Thoracic aorta (tissue), 2 donors: ENCODE measurements around the gene CA9. TPM values are rescaled to one million over a fixed set of nuclear protein-coding genes. Genes with fewer than 3 reads are reported as not detected.

Source experiments
- ATAC-seq: fragments of 150-250 bp; one replicate; pipeline ENCODE4 v1.8.0; 2017; ENCODE audit warnings: low read depth; ENCODE audit not compliant: insufficient number of reproducible peaks, low FRiP score
- DNase-seq: peaks from one replicate; pipeline ENCODE4 v3.0.0-alpha.2; 2020; ENCODE audit warnings: low spot score
- H3K27ac ChIP-seq, 2 donors: fragments of 200-600 bp; sonication (generic); 1 replicate in 1 of 2; 2 replicates in 1 of 2; pipeline ENCODE4 v1.5.1; 2016; ENCODE audit warnings: mild to moderate bottlenecking in 2 of 2, moderate library complexity in 2 of 2
- H3K27me3 ChIP-seq: fragments of 200-600 bp; sonication (generic); replicated peaks from 2 replicates; pipeline ENCODE4 v1.6.0; 2016; ENCODE audit warnings: mild to moderate bottlenecking; ENCODE audit not compliant: insufficient read depth
- H3K36me3 ChIP-seq: fragments of 200-600 bp; sonication (generic); one replicate; pipeline ENCODE4 v1.5.1; 2016
- H3K4me1 ChIP-seq, 2 donors: fragments of 200-600 bp; sonication (generic); 1 replicate in 1 of 2; 2 replicates in 1 of 2; pipeline versions ENCODE4 v1.5.1 to v1.6.0; 2016; ENCODE audit warnings: low read depth in 2 of 2, mild to moderate bottlenecking in 1 of 2; ENCODE audit not compliant: control insufficient read depth in 1 of 2
- H3K4me3 ChIP-seq: fragments of 200-600 bp; sonication (generic); 2 replicates; pipeline ENCODE4 v1.5.1; 2016; ENCODE audit warnings: mild to moderate bottlenecking
- H3K9me3 ChIP-seq: fragments of 200-600 bp; sonication (generic); 2 replicates; pipeline ENCODE4 v1.5.1; 2016
- total RNA-seq, 2 donors: library from RNA; depleted of rRNA; stranded (reverse); fragments of >200 nt; gene quantifications; one replicate each; pipeline versions ENCODE4 v1.1.0 to v1.2.3, GENCODE V29; 2016
- TF ChIP-seq, protein P1 (sequence below): fragments of 200-600 bp; sonication (generic); IDR thresholded peaks from one replicate; pipeline ENCODE4 v1.5.1; 2019; ENCODE audit warnings: antibody characterized with exemption

Gene CA9
- total RNA-seq, 2 donors from 2014 or later: 10.7 TPM; not detected in 1

- Histone ChIP-seq H3K36me3 (peaks cover 70% of the 10 kb centered on the region), H3K4me1 (peaks cover 6 to 45% of the 10 kb centered on the region in 2 donors), H3K27me3 (no peaks in the 10 kb centered on the region), H3K27ac (peak overlapping the region; percentile 99 to 100), H3K4me3 (peak overlapping the region; percentile 94), H3K9me3 (no peaks in the 10 kb centered on the region)
- ATAC-seq: no peak
- TF ChIP-seq, protein P1, sequence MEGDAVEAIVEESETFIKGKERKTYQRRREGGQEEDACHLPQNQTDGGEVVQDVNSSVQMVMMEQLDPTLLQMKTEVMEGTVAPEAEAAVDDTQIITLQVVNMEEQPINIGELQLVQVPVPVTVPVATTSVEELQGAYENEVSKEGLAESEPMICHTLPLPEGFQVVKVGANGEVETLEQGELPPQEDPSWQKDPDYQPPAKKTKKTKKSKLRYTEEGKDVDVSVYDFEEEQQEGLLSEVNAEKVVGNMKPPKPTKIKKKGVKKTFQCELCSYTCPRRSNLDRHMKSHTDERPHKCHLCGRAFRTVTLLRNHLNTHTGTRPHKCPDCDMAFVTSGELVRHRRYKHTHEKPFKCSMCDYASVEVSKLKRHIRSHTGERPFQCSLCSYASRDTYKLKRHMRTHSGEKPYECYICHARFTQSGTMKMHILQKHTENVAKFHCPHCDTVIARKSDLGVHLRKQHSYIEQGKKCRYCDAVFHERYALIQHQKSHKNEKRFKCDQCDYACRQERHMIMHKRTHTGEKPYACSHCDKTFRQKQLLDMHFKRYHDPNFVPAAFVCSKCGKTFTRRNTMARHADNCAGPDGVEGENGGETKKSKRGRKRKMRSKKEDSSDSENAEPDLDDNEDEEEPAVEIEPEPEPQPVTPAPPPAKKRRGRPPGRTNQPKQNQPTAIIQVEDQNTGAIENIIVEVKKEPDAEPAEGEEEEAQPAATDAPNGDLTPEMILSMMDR: no peak
- no peak for DNase-seq
Observed at GRCh38 chr9:35685506-35685905, 11.8 kb downstream of the CA9 start.

DNA sequence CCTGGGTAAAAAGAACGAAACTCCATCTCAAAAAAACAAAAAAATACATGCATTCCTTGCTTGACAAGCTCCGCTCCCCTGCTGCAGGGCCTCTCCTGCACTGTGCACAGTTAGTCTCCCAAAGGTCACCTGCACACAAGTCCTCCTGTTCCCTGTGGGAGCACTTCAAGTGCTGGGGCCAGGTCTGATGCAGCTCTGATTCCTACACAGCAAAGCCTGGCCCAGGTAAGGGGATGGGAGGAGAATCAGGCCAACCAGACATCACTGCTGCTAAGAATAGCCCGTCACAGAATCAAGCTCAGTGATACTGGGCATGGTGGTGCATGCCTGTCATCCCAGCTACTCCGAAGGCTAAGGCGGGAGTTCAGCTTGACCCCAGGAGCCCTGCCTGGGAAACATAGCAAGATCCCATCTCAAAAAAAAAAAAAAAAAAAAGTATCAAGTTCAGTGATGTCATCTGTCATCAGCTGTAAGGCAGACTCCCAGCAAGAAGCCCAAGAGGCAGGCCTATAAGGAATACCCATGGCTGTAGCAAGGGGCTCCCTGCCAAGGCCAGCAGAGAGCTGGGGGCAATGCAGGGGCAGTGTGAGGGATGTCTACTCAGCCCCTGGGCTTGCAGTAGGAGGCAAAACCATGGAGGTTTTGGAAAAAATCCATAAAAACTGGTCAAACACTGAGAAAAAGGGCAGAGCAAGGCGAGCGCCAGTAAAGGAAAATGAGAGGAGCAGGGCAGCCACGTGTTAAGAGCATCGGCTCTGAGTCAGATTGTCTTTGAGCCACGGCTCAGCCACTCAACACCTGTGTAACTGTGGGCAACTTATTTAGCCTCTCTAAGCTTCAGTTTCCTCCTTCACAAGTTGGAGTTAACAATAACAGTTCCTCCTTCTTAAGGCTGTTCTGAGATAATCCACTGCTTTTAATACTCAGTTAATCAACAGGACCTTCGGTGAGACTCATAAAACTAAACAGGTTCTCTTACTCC is 12.8 kb downstream of the CA9 start:
- Histone ChIP-seq H3K4me1 (peaks cover 6 to 46% of the 10 kb centered on the region in 2 donors), H3K27me3 (no peaks in the 10 kb centered on the region), H3K9me3 (no peaks in the 10 kb centered on the region), H3K4me3 (peak overlapping the region; percentile 94), H3K27ac (peak overlapping the region; percentile 99 to 100), H3K36me3 (peaks cover 70% of the 10 kb centered on the region)
- no peak for DNase-seq
- no peak for ATAC-seq
- TF ChIP-seq, protein P1: no peak

DNA sequence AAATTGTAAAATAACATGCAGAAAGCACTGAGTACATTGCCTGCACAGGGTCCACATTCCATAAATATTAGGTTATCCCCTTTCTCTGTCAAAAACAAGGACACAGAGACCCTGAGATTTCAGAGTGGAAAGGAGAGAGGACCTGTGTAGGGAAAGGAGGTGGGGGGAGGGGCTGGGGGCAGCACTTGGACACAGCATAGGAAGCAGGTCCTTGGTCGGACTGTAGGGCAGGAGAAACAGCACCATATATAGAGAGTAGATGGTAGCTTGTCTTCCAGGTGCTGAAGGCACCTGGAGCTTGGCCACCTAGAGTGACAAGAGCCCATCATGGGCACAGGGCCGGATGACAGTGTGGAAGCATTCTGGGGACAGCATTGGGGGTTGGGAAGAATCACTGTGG is 13.6 kb downstream of the CA9 start:
- H3K4me1 ChIP-seq: peaks cover 10 to 47% of the 10 kb centered on the region in 2 donors
- H3K27me3 ChIP-seq: no peaks in the 10 kb centered on the region

DNA sequence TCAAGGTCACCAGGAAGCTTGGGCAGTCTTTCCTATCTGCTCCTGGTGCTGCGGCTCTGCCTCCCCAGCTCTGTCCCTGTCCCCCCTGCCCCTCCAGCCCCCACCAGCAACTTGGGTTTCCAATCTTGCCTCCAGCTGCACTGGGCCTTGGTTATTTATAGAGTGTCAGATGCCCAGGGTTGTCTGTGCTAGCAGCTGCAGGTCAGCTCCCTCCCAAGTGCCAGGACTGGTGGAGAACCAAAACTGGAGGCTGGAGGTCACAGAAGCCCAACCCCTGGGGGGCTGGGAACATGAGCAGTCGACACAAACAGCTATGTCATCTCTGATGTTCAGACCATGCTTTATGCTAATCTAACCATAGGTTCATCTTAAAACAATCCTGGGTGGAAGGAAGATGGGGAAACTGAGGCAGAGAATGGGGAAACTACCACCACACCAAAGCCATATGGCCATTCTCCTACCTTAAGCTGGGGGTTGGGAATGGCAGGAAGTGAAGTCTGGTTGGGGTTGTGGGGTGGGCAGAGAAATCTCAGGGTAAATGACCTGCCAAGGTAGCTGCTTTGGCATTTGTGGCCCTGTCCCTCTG is 14.3 kb downstream of the CA9 start:
- H3K27ac ChIP-seq: peak overlapping the region; percentile 99 to 100
- no peak for ATAC-seq
- TF ChIP-seq, protein P1: no peak
- H3K4me1 ChIP-seq: peaks cover 16 to 46% of the 10 kb centered on the region in 2 donors
- H3K27me3 ChIP-seq: no peaks in the 10 kb centered on the region
- peaks cover 57% of the 10 kb centered on the region for H3K36me3 ChIP-seq
- no peaks in the 10 kb centered on the region for H3K9me3 ChIP-seq
- DNase-seq: no peak
- peak overlapping the region; percentile 94 for H3K4me3 ChIP-seq

More for the DNA sequence above, 13.6 kb downstream of the CA9 start:
- ATAC-seq: no peak
- TF ChIP-seq, protein P1: no peak
- Histone ChIP-seq H3K9me3 (no peaks in the 10 kb centered on the region), H3K4me3 (peak overlapping the region; percentile 94), H3K27ac (peak overlapping the region; percentile 99 to 100), H3K36me3 (peaks cover 64% of the 10 kb centered on the region)
- no peak for DNase-seq
